BJ (cell line): ENCODE results near the gene TRAIP. TPM values are rescaled to one million over a fixed set of nuclear protein-coding genes. Genes with fewer than 3 reads are reported as not detected.
"Not testable (repeated sequence)": the region's sequence is repeated elsewhere in the genome, so short reads cannot be mapped to it uniquely, and the experiment has no call there.

ENCODE experiments used
- CTCF ChIA-PET: fragments of 350-600 bp; formaldehyde crosslinking; extraction: SDS; loops from one replicate; lab custom pipeline; 2021; ENCODE audit warnings: antibody characterized with exemption, inconsistent platforms; lab: Yijun Ruan, JAX
- POLR2A ChIA-PET: fragments of 300-600 bp; sonication (Branson Sonifier 250); formaldehyde crosslinking; extraction: SDS; loops from one replicate; lab custom pipeline; 2021; ENCODE audit warnings: antibody characterized with exemption; lab: Charles Lee
- DNase-seq: peaks from one replicate; pipeline ENCODE4 v3.0.0-alpha.2; 2011; ENCODE audit warnings: low read depth
- H3K27me3 ChIP-seq: 2 replicates; pipeline ENCODE4 v1.6.0; 2011; ENCODE audit warnings: low read length; ENCODE audit not compliant: control insufficient read depth, insufficient read depth
- H3K36me3 ChIP-seq: 2 replicates; pipeline ENCODE4 v1.5.1; 2011; ENCODE audit warnings: low read length; ENCODE audit not compliant: control insufficient read depth, insufficient read depth
- H3K4me3 ChIP-seq: 2 replicates; pipeline ENCODE4 v1.5.1; 2011; ENCODE audit warnings: low read depth, mild to moderate bottlenecking, control low read depth, low read length
- polyA plus RNA-seq: library from polyadenylated mRNA; depleted of rRNA; stranded (reverse); fragments of >200 nt; gene quantifications from 2 replicates; pipeline ENCODE4 v1.2.3, GENCODE V29; 2011
- TF ChIP-seq, protein P1 (sequence below): IDR thresholded peaks from 2 replicates; pipeline ENCODE4 v1.5.1; 2011; ENCODE audit warnings: low read depth, mild to moderate bottlenecking, control low read depth, inconsistent platforms, low read length, moderate library complexity; ENCODE audit not compliant: insufficient read depth

TRAIP gene
- polyA plus RNA-seq, 1 experiment, result 5.8 TPM

DNA sequence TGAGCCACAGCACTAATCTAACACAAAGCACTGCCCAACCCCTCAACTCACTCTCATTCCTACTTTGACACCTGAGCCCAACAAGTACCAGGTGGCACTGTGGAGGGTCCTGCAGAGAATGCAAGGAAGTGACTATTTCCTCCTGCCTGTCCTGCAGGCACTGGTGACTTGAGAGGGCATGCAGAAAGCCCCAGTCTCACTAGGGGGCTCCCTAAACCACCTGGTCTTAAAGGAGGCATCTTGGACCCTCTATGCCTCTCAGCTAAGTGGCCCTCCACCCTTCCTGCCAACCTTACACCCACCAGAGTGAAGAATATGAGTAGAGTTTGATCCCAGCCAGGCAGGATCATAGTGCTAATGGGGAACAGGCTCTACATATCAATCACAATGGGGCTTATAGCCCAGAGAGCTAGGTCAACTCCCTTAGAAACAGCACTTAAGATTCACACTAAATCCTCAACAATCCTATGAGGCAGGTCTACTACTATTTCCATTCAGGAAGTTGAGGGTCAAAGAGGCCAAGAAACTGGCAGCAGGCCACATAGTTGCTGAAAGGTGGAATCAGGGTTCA is 15.2 kb downstream of the TRAIP start:
- POLR2A ChIA-PET, result no interaction called here
- no peak overlapping the region for H3K4me3 ChIP-seq
- no peaks in the 10 kb centered on the region for H3K27me3 ChIP-seq
- CTCF ChIA-PET, result interaction anchor here (0.7 to 12.2 kb wide), 10 partner anchors 8 to 139 kb away, joined by 3 to 287 read pairs (median 6); partner anchors contain the start of genes CAMKV, CDHR4 and INKA1
- no peaks in the 10 kb centered on the region; the same call in none of the 2 replicates for H3K36me3 ChIP-seq
- TF ChIP-seq, protein P1, sequence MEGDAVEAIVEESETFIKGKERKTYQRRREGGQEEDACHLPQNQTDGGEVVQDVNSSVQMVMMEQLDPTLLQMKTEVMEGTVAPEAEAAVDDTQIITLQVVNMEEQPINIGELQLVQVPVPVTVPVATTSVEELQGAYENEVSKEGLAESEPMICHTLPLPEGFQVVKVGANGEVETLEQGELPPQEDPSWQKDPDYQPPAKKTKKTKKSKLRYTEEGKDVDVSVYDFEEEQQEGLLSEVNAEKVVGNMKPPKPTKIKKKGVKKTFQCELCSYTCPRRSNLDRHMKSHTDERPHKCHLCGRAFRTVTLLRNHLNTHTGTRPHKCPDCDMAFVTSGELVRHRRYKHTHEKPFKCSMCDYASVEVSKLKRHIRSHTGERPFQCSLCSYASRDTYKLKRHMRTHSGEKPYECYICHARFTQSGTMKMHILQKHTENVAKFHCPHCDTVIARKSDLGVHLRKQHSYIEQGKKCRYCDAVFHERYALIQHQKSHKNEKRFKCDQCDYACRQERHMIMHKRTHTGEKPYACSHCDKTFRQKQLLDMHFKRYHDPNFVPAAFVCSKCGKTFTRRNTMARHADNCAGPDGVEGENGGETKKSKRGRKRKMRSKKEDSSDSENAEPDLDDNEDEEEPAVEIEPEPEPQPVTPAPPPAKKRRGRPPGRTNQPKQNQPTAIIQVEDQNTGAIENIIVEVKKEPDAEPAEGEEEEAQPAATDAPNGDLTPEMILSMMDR, result peak; percentile 47; the same call in 1 of the 2 replicates
- no peak for DNase-seq

GRCh38 chr3:49840388-49840787 is 16.0 kb downstream of the TRAIP start:
- DNase-seq, result no peak

DNA sequence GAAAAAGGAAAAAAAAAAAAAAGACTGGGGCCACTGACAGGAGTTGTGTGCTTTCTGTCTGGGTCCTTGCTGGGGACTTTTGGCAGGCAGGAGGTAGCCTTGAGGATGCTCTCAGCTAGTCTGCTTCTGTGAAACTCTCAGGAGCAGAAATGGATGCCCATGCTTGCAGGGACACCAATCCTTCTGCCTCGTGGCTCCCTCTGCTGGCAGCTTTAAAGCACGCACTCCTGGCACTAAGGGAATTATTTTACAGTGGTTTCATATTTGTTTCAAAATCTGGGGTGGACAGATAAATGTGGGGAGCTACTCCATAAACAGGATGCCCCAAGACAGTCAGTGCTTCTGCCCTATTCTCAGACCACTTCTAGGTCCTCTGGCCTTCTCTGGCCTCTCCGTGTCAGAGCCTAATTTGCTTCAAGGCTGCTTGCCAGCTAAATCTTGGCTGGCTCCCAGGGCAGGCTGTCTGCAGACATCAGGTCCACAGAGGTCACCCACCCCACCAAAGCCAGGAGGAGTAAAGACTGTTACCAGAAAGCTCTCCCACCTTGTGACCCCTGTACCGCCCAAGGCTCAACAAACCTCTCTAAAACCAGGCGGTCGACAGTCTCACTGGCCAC is 17.1 kb downstream of the TRAIP start:
- H3K4me3 ChIP-seq, result no peak overlapping the region
- no peaks in the 10 kb centered on the region for H3K27me3 ChIP-seq
- DNase-seq, result peak; percentile 16
- ChIA-PET CTCF (interaction anchor here (0.7 to 12.2 kb wide), 32 partner anchors 8 to 317 kb away, joined by 3 to 287 read pairs (median 4); partner anchors contain the start of genes AMIGO3, CAMKV, CDHR4 and INKA1), POLR2A (no interaction called here)
- TF ChIP-seq, protein P1, result peak; percentile 89
- H3K36me3 ChIP-seq, result no peaks in the 10 kb centered on the region; the same call in none of the 2 replicates

More at GRCh38 chr3:49840388-49840787, 16.0 kb downstream of the TRAIP start:
- ChIA-PET CTCF (interaction anchor here (0.7 to 12.2 kb wide), 12 partner anchors 9 to 301 kb away, joined by 3 to 287 read pairs (median 10); partner anchors contain the start of genes CAMKV, CDHR4, INKA1 and UBA7), POLR2A (no interaction called here)
- no peaks in the 10 kb centered on the region for H3K27me3 ChIP-seq
- no peaks in the 10 kb centered on the region; the same call in none of the 2 replicates for H3K36me3 ChIP-seq
- no peak overlapping the region for H3K4me3 ChIP-seq
- TF ChIP-seq, protein P1, result no peak

DNA sequence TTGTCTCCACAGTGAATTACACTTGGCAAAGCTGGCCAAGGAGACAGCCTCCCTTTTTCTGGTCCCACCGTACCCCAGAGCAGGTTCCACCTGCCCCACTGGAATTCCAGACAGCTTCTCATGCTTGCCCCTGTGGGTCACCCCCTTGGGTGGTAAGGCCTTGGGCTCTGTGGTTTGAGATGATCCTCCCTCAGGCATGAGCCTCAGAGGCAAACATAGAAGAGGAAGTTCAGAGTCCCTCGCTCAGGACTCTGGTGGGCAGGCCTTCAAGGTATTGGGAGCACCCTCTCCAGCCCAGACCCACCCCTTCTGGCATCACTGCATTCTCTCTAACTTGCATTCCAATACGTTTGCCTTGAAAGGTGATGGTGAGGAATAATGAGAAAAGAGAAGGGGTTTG is 25.0 kb downstream of the TRAIP start:
- CTCF ChIA-PET, result interaction anchor here (0.6 to 12.2 kb wide), 4 partner anchors 8 to 26 kb away, joined by 3 to 287 read pairs (median 12); partner anchors contain the start of genes CDHR4 and INKA1
- TF ChIP-seq, protein P1, result no peak
- no peak for DNase-seq
- Histone ChIP-seq H3K36me3 (peaks cover 5% of the 10 kb centered on the region), H3K27me3 (no peaks in the 10 kb centered on the region), H3K4me3 (no peak overlapping the region)
- POLR2A ChIA-PET, result no interaction called here

DNA sequence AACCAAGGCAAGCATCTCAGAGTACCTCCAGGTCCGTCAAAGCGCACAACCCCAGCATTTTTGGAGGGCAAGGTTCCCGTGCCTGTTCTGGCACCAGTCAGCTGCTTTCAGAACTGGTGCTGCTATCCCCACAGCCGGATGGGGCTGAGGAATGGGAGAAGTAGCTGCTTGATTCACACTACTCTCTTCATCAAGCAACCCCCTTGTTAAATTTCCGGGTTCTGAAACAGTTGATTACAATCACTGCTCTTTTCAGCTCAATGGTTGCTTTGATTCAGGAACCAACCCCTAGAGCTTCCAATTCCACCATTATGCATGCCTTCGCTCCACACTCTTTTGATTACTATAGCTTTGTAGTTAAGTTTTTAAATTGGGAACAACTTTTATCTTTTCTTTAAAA is 30.3 kb downstream of the TRAIP start:
- ChIA-PET POLR2A (interaction anchor here (0.6 kb wide), 1 partner anchor 410 kb away, joined by 5 read pairs; no protein-coding TSS in a partner anchor), CTCF (interaction anchor here (1.0 to 1.2 kb wide), 2 partner anchors 10 to 23 kb away, joined by 3 to 4 read pairs; partner anchors contain the start of gene INKA1)
- Histone ChIP-seq H3K27me3 (no peaks in the 10 kb centered on the region), H3K4me3 (no peak overlapping the region), H3K36me3 (peaks cover 5% of the 10 kb centered on the region)
- TF ChIP-seq, protein P1, result no peak
- DNase-seq, result no peak

- DNase-seq, H3K4me3 ChIP-seq, H3K36me3 ChIP-seq, H3K27me3 ChIP-seq, POLR2A ChIA-PET: not testable (repeated sequence)
- CTCF ChIA-PET, result interaction anchor here (1.0 kb wide), 1 partner anchor 16 kb away, joined by 3 read pairs; no protein-coding TSS in a partner anchor
Measured at GRCh38 chr3:49823131-49823530, 33.2 kb downstream of the TRAIP start.
